H9 (cell line): ENCODE measurements around the gene R3HDML. TPM values are rescaled to one million over a fixed set of nuclear protein-coding genes. Genes with fewer than 3 reads are reported as not detected.
A peak's percentile ranks its signal among the peaks of the same experiment; 100 is the strongest.

Experiments
- DNase-seq: peaks from one replicate; pipeline ENCODE4 v3.0.0-alpha.2; 2017
- H2AFZ ChIP-seq: one replicate; pipeline ENCODE4 v1.6.1; 2013; ENCODE audit warnings: mild to moderate bottlenecking, low read length, control low read depth, moderate library complexity
- H2AK5ac ChIP-seq: 2 replicates; pipeline ENCODE4 v1.6.1; 2013; ENCODE audit warnings: low read length, control low read depth, mixed read lengths; ENCODE audit not compliant: insufficient read length
- H2BK120ac ChIP-seq: one replicate; pipeline ENCODE4 v1.6.1; 2013; ENCODE audit warnings: low read depth, mild to moderate bottlenecking, low read length, control low read depth, inconsistent platforms; ENCODE audit not compliant: poor library complexity, severe bottlenecking
- H2BK12ac ChIP-seq: 2 replicates; pipeline ENCODE4 v1.6.1; 2013; ENCODE audit warnings: low read length, control low read depth, mixed read lengths, low read depth; ENCODE audit not compliant: insufficient read length
- H2BK15ac ChIP-seq: 2 replicates; pipeline ENCODE4 v1.6.1; 2013; ENCODE audit warnings: low read depth, low read length, control low read depth
- H2BK20ac ChIP-seq: one replicate; pipeline ENCODE4 v1.6.1; 2013; ENCODE audit warnings: low read depth, mild to moderate bottlenecking, low read length, control low read depth, inconsistent platforms; ENCODE audit not compliant: poor library complexity, severe bottlenecking
- H2BK5ac ChIP-seq: 2 replicates; pipeline ENCODE4 v1.6.1; 2013; ENCODE audit warnings: low read length, control low read depth, mixed read lengths; ENCODE audit not compliant: insufficient read length
- H3K14ac ChIP-seq: 2 replicates; pipeline ENCODE4 v1.6.1; 2013; ENCODE audit warnings: low read length, control low read depth; ENCODE audit not compliant: insufficient read depth
- H3K18ac ChIP-seq: 2 replicates; pipeline ENCODE4 v1.6.1; 2013; ENCODE audit warnings: low read depth, mild to moderate bottlenecking, mixed read lengths, low read length, control low read depth; ENCODE audit not compliant: insufficient read length
- H3K23ac ChIP-seq: 2 replicates; pipeline ENCODE4 v1.6.1; 2013; ENCODE audit warnings: low read length, control low read depth, mixed read lengths, low read depth; ENCODE audit not compliant: insufficient read length
- H3K23me2 ChIP-seq: 2 replicates; pipeline ENCODE4 v1.6.1; 2013; ENCODE audit warnings: low read depth, mild to moderate bottlenecking, mixed read lengths, low read length, control low read depth; ENCODE audit not compliant: insufficient read length, poor library complexity, severe bottlenecking
- H3K27ac ChIP-seq: 2 replicates; pipeline ENCODE4 v1.5.1; 2013; ENCODE audit warnings: low read length, control low read depth, mixed read lengths, low read depth; ENCODE audit not compliant: insufficient read length
- H3K27me3 ChIP-seq: 2 replicates; pipeline ENCODE4 v1.6.1; 2013; ENCODE audit warnings: low read length, control low read depth, inconsistent platforms; ENCODE audit not compliant: insufficient read depth
- H3K4ac ChIP-seq: 2 replicates; pipeline ENCODE4 v1.6.1; 2013; ENCODE audit warnings: low read depth, mild to moderate bottlenecking, control low read depth, inconsistent platforms, low read length, moderate library complexity
- H3K4me1 ChIP-seq: 2 replicates; pipeline ENCODE4 v1.6.1; 2013; ENCODE audit warnings: low read length, control low read depth, inconsistent platforms; ENCODE audit not compliant: insufficient read depth
- H3K4me2 ChIP-seq: 2 replicates; pipeline ENCODE4 v1.6.1; 2013; ENCODE audit warnings: low read length, control low read depth, mixed read lengths; ENCODE audit not compliant: insufficient read length, insufficient read depth
- H3K56ac ChIP-seq: 2 replicates; pipeline ENCODE4 v1.6.1; 2013; ENCODE audit warnings: low read depth, mild to moderate bottlenecking, mixed read lengths, low read length, control low read depth; ENCODE audit not compliant: insufficient read length
- H3K79me1 ChIP-seq: 2 replicates; pipeline ENCODE4 v1.6.1; 2013; ENCODE audit warnings: low read depth, mild to moderate bottlenecking, moderate library complexity, low read length, control low read depth, inconsistent platforms; ENCODE audit not compliant: insufficient read depth, poor library complexity, severe bottlenecking
- H3K79me2 ChIP-seq: 2 replicates; pipeline ENCODE4 v1.6.1; 2013; ENCODE audit warnings: low read length, control low read depth, inconsistent platforms; ENCODE audit not compliant: insufficient read depth
- H3K9ac ChIP-seq: 2 replicates; pipeline ENCODE4 v1.6.1; 2013; ENCODE audit warnings: low read length, control low read depth, mixed read lengths; ENCODE audit not compliant: insufficient read length; ENCODE audit errors: extremely low read depth
- H3K9me3 ChIP-seq: one replicate; pipeline ENCODE4 v1.6.1; 2013; ENCODE audit warnings: low read depth, low read length, inconsistent platforms; ENCODE audit not compliant: control insufficient read depth
- H3T11ph ChIP-seq: one replicate; pipeline ENCODE4 v1.6.1; 2013; ENCODE audit warnings: mild to moderate bottlenecking, low read length, control low read depth, inconsistent platforms
- H4K20me1 ChIP-seq: one replicate; pipeline ENCODE4 v1.6.1; 2013; ENCODE audit not compliant: control insufficient read depth, insufficient read length, insufficient read depth
- H4K5ac ChIP-seq: 2 replicates; pipeline ENCODE4 v1.6.1; 2013; ENCODE audit warnings: low read depth, mild to moderate bottlenecking, mixed read lengths, low read length, control low read depth; ENCODE audit not compliant: insufficient read length
- H4K8ac ChIP-seq: replicated peaks from 2 replicates; pipeline ENCODE4 v1.6.1; 2013; ENCODE audit warnings: low read length, control low read depth, mixed read lengths, low read depth; ENCODE audit not compliant: insufficient read length
- H4K91ac ChIP-seq: 2 replicates; pipeline ENCODE4 v1.6.1; 2013; ENCODE audit warnings: low read depth, mild to moderate bottlenecking, moderate library complexity, mixed read lengths, low read length, control low read depth; ENCODE audit not compliant: insufficient read length
- H3K27ac Mint-ChIP-seq, 3 experiments: 2 replicates in 2 of 3; 3 replicates in 1 of 3; pipeline ENCODE4 v1.8.0; 2020 to 2021; ENCODE audit warnings: mixed read lengths in 3 of 3, mild to moderate bottlenecking in 1 of 3, moderate library complexity in 1 of 3
- H3K27me3 Mint-ChIP-seq: 2 replicates; pipeline ENCODE4 v1.8.0; 2021; ENCODE audit warnings: low read depth, mild to moderate bottlenecking, moderate library complexity, mixed read lengths
- H3K36me3 Mint-ChIP-seq, 3 experiments: 2 replicates in 2 of 3; 3 replicates in 1 of 3; pipeline ENCODE4 v1.8.0; 2020 to 2021; ENCODE audit warnings: low read depth in 3 of 3, mixed read lengths in 3 of 3; ENCODE audit not compliant: insufficient read depth in 1 of 3
- H3K4me1 Mint-ChIP-seq, 2 experiments: 2 replicates each; pipeline ENCODE4 v1.8.0; 2020; ENCODE audit warnings: mixed read lengths in 2 of 2
- H3K4me3 Mint-ChIP-seq, 2 experiments: 2 replicates in 1 of 2; 3 replicates in 1 of 2; pipeline ENCODE4 v1.8.0; 2020 to 2021; ENCODE audit warnings: mild to moderate bottlenecking in 2 of 2, mixed read lengths in 2 of 2, moderate library complexity in 1 of 2
- H3K9me3 Mint-ChIP-seq, 2 experiments: 2 replicates in 1 of 2; 3 replicates in 1 of 2; pipeline ENCODE4 v1.8.0; 2020; ENCODE audit warnings: mild to moderate bottlenecking in 2 of 2, mixed read lengths in 2 of 2, moderate library complexity in 1 of 2
- total RNA-seq: library from RNA; stranded (reverse); gene quantifications from 2 replicates; pipeline ENCODE4 v1.2.1, GENCODE V29; 2021
- TF ChIP-seq, protein P1 (sequence below): fragments of 200-600 bp; sonication (generic); conservative IDR thresholded peaks from 3 replicates; pipeline ENCODE4 v1.8.0; 2021; ENCODE audit warnings: antibody characterized with exemption, mild to moderate bottlenecking

Gene R3HDML
- total RNA-seq, 1 experiment from 2014 or later = not detected

GRCh38 chr20:44304383-44304782 is 32.5 kb upstream of the R3HDML start:
- Histone ChIP-seq H4K5ac (no peak overlapping the region), H4K20me1 (peaks cover 2% of the 10 kb centered on the region), H3K23ac (no peak overlapping the region), H3K23me2 (no peaks in the 10 kb centered on the region), H3K56ac (no peak overlapping the region), H3K27ac (no peak overlapping the region), H3T11ph (no peak overlapping the region), H2BK15ac (no peak overlapping the region), H3K14ac (no peak overlapping the region), H2AK5ac (no peak overlapping the region), H4K8ac (no peak overlapping the region), H2BK5ac (no peak overlapping the region), H3K18ac (no peak overlapping the region), H3K4ac (no peak overlapping the region), H3K4me1 (no peaks in the 10 kb centered on the region), H3K9ac (no peak overlapping the region), H3K79me2 (no peaks in the 10 kb centered on the region), H4K91ac (no peak overlapping the region), H3K27me3 (no peaks in the 10 kb centered on the region), H3K4me2 (no peak overlapping the region), H3K9me3 (no peaks in the 10 kb centered on the region), H2BK12ac (no peak overlapping the region), H2AFZ (no peak overlapping the region), H2BK120ac (no peak overlapping the region), H3K79me1 (no peaks in the 10 kb centered on the region), H2BK20ac (no peak overlapping the region)
- Mint-ChIP-seq H3K36me3 (no peaks in the 10 kb centered on the region), H3K4me3 (no peak overlapping the region), H3K9me3 (no peaks in the 10 kb centered on the region; a peak in 1 of 5 replicates), H3K4me1 (no peaks in the 10 kb centered on the region), H3K27ac (peak overlapping the region in 1 of 3 experiments; percentile 31; a peak in 1 of 7 replicates), H3K27me3 (no peaks in the 10 kb centered on the region)
- no peak for DNase-seq
- TF ChIP-seq, protein P1, sequence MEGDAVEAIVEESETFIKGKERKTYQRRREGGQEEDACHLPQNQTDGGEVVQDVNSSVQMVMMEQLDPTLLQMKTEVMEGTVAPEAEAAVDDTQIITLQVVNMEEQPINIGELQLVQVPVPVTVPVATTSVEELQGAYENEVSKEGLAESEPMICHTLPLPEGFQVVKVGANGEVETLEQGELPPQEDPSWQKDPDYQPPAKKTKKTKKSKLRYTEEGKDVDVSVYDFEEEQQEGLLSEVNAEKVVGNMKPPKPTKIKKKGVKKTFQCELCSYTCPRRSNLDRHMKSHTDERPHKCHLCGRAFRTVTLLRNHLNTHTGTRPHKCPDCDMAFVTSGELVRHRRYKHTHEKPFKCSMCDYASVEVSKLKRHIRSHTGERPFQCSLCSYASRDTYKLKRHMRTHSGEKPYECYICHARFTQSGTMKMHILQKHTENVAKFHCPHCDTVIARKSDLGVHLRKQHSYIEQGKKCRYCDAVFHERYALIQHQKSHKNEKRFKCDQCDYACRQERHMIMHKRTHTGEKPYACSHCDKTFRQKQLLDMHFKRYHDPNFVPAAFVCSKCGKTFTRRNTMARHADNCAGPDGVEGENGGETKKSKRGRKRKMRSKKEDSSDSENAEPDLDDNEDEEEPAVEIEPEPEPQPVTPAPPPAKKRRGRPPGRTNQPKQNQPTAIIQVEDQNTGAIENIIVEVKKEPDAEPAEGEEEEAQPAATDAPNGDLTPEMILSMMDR = no peak
